HFFc6 (cell line): ENCODE results near the gene ATP6V1B1. TPM values are rescaled to one million over a fixed set of nuclear protein-coding genes. Genes with fewer than 3 reads are reported as not detected.
"Not testable (repeated sequence)": the region's sequence is repeated elsewhere in the genome, so short reads cannot be mapped to it uniquely, and the experiment has no call there.

Experiments
- DNase-seq: peaks from one replicate; pipeline ENCODE4 v3.0.0-alpha.2; 2018
- H3K27ac Mint-ChIP-seq: 2 replicates; pipeline ENCODE4 v1.8.0; 2020; ENCODE audit warnings: mild to moderate bottlenecking, mixed read lengths
- H3K27me3 Mint-ChIP-seq: 2 replicates; pipeline ENCODE4 v1.8.0; 2021; ENCODE audit warnings: mild to moderate bottlenecking, moderate library complexity, mixed read lengths; ENCODE audit not compliant: insufficient read depth
- H3K36me3 Mint-ChIP-seq: 2 replicates; pipeline ENCODE4 v1.8.0; 2021; ENCODE audit warnings: low read depth, mixed read lengths
- H3K4me1 Mint-ChIP-seq: 2 replicates; pipeline ENCODE4 v1.8.0; 2020; ENCODE audit warnings: low read depth, mixed read lengths
- H3K4me3 Mint-ChIP-seq: 2 replicates; pipeline ENCODE4 v1.8.0; 2020; ENCODE audit warnings: mild to moderate bottlenecking, moderate library complexity, mixed read lengths
- H3K9me3 Mint-ChIP-seq: 2 replicates; pipeline ENCODE4 v1.8.0; 2020; ENCODE audit warnings: mild to moderate bottlenecking, mixed read lengths
- total RNA-seq, 6 experiments: library from RNA; stranded (reverse); fragmentation: NEBNext Ultra II Directional; extraction: Animal tissue kit (Norgen Biotek cat#: 25700); gene quantifications; 2 replicates in 1 of 6; 3 replicates in 5 of 6; pipeline ENCODE4 v1.2.3, GENCODE V29; 2021
- TF ChIP-seq, protein P1 (sequence below): fragments of 200-600 bp; sonication (generic); IDR thresholded peaks from 2 replicates; pipeline ENCODE4 v1.5.0; 2021; ENCODE audit warnings: antibody characterized with exemption, mild to moderate bottlenecking

The ATP6V1B1 gene
- total RNA-seq, 6 experiments from 2014 or later: 0.22 to 0.66 (median 0.57) TPM; not detected in 3

DNA sequence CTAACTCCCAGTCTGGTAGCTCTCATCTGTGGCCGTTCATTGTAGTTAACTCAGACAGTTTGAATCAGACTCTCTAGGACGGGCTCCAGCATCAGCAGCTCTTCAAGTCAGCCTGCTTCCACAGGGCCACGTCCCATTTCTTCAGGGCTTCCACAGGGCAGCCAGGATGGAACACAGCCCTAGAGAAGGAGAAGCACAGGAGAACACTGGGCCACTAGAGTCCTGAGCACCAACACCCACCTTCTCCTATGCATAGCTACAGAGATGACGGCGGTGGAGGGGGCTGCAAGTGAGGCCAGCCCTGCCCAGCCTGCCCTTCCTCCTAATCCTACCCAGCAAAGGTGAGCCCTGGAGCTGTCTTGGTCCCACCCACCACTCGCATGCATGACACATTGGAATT lies 69.2 kb downstream of the ATP6V1B1 start:
- Mint-ChIP-seq H3K27me3 (peaks cover 12% of the 10 kb centered on the region), H3K27ac (no peak overlapping the region), H3K9me3 (no peaks in the 10 kb centered on the region), H3K36me3 (no peaks in the 10 kb centered on the region), H3K4me1 (peaks cover 15% of the 10 kb centered on the region), H3K4me3 (no peak overlapping the region)
- TF ChIP-seq, protein P1, sequence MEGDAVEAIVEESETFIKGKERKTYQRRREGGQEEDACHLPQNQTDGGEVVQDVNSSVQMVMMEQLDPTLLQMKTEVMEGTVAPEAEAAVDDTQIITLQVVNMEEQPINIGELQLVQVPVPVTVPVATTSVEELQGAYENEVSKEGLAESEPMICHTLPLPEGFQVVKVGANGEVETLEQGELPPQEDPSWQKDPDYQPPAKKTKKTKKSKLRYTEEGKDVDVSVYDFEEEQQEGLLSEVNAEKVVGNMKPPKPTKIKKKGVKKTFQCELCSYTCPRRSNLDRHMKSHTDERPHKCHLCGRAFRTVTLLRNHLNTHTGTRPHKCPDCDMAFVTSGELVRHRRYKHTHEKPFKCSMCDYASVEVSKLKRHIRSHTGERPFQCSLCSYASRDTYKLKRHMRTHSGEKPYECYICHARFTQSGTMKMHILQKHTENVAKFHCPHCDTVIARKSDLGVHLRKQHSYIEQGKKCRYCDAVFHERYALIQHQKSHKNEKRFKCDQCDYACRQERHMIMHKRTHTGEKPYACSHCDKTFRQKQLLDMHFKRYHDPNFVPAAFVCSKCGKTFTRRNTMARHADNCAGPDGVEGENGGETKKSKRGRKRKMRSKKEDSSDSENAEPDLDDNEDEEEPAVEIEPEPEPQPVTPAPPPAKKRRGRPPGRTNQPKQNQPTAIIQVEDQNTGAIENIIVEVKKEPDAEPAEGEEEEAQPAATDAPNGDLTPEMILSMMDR: no peak
- no peak for DNase-seq

DNA sequence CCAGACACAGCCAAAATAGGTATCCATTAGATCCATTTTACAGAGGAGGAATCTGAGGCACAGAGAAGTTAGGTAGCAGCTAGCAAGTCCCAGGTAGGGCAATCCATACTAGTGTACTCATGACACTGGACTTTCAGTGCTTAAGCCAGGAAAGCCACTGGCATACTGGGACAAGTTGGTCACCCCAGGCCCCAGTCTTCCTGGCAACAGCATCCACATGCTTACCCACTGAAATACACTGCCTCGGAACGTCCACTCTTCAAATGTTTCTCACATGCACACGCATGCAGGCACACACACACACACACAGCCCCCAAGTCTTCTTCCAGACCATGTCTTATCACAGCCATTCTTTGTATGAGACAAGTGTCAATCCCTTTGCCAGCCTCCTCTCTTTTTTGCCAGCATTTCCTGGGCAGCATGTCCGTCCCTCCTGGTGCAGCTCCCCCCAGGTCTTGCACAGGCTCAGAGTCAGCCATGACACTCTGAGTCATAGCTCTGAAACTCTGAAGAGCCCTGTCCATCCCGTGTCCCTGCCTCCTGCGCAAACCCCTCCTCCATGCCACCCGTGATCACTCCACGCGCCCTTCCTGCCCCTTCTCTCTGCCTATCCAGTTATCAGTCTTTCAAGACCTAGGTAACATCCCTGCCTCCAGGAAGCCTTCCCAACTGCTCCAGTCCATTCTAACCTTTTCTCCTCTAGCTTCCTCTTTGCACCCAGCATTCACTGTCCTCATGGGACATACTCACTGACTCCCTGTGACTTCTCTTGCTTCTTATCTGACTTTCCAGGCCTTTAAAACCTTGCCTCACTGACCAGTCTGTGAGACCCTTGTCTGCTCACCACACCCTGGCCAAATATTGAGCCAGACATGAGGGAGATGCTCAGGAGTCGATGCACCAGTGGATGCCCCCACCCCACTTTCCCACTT lies 69.8 kb downstream of the ATP6V1B1 start:
- no peaks in the 10 kb centered on the region for H3K36me3 Mint-ChIP-seq
- TF ChIP-seq, protein P1: no peak
- no peak for DNase-seq
- H3K4me1 Mint-ChIP-seq: peaks cover 15% of the 10 kb centered on the region
- H3K4me3 Mint-ChIP-seq: no peak overlapping the region
- no peak overlapping the region for H3K27ac Mint-ChIP-seq
- H3K27me3 Mint-ChIP-seq: peaks cover 16% of the 10 kb centered on the region
- H3K9me3 Mint-ChIP-seq: no peaks in the 10 kb centered on the region

DNA sequence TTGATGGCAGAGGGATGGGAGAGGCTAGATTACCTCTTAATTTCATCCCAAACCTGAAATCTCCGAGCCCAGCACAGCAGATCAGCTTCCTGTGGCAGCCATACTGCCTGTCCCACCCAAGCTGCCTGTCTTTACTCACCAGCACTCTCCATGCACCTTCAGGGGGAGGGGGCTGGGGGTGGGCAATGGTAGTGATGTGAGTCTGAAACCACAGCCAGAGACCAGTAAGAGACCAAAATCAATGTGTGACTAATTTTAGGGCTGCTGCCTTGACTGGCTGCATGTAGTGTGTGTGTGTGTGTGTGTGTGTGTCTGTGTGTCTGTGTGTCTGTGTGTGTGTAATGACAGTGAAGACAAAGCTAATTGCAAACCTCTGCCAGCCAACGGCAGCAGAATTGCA lies 70.6 kb downstream of the ATP6V1B1 start:
- no peaks in the 10 kb centered on the region for H3K36me3 Mint-ChIP-seq
- H3K27ac Mint-ChIP-seq: no peak overlapping the region
- no peak overlapping the region for H3K4me3 Mint-ChIP-seq
- H3K27me3 Mint-ChIP-seq: peaks cover 20% of the 10 kb centered on the region
- no peak for DNase-seq
- TF ChIP-seq, protein P1: no peak
- H3K4me1 Mint-ChIP-seq: peaks cover 8% of the 10 kb centered on the region; the same call in 1 of the 2 replicates
- H3K9me3 Mint-ChIP-seq: no peaks in the 10 kb centered on the region

DNA sequence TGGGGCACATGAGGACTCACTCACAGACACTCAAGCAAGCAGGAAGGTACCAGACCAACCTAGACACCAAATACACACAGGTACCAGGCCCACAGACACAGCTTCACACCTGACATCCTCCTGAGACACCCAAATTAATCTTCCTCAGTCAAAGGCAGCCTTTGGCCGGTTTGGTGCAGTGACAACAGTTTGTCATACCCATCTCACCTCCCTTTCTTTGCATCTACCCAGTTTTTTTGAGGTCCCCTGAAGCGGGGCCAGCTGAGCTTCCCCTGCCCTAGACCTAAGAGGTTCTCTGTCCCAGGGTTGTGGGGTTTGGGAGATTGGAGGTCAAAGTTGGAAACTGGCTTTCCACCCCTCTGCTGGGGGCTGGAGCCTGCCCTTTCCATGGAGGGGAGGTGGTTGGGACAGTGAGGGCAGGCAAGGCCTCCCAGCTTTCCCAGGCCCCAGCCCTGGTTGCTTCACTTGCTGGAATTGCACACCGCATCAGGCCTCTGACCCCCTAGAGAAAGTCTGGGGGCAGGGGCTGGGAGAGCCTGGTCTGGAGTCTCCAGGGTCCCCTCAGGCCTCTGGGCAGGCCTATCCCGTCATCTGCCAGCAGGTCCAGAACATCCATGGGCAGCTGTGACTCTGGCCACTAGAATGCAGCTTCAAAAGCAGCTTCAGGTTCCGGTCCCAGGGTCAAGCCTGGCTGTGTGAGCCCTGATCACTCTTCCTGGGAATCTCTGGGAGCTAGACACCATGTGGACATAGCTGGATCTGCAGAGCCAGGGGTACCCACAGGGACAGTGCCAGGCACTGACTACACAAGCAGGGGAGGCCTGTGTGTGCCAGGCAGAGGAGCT lies 71.5 kb downstream of the ATP6V1B1 start:
- Mint-ChIP-seq H3K27ac (no peak overlapping the region), H3K4me1 (peaks cover 8% of the 10 kb centered on the region; the same call in 1 of the 2 replicates), H3K27me3 (peaks cover 26% of the 10 kb centered on the region), H3K9me3 (no peaks in the 10 kb centered on the region), H3K36me3 (no peaks in the 10 kb centered on the region), H3K4me3 (no peak overlapping the region)
- TF ChIP-seq, protein P1: peak; percentile 34; the same call in 1 of the 2 replicates
- DNase-seq: no peak

DNA sequence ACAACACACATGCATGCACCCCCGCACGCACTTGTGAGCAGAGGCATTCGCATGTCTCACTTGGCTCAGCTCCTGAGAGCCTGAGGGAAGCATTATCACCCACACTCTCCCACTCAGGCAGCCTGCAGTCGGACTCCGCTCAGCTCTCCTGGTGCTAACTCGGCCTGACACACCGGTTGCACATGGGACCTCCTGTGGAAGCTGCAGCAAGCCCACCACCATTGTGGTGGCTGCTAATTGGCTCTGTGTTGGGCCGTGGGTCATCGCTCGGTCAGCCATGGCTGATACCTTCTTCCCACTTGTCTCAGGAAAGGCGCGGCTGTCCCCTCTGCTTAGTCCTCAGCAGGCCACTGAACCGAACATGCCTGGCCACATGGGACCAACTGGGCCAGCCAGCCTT lies 72.6 kb downstream of the ATP6V1B1 start:
- H3K27me3 Mint-ChIP-seq: peaks cover 26% of the 10 kb centered on the region
- H3K27ac Mint-ChIP-seq: no peak overlapping the region
- no peak overlapping the region for H3K4me3 Mint-ChIP-seq
- H3K36me3 Mint-ChIP-seq: no peaks in the 10 kb centered on the region
- no peak for DNase-seq
- H3K9me3 Mint-ChIP-seq: no peaks in the 10 kb centered on the region
- peaks cover 8% of the 10 kb centered on the region; the same call in 1 of the 2 replicates for H3K4me1 Mint-ChIP-seq
- TF ChIP-seq, protein P1: no peak

DNA sequence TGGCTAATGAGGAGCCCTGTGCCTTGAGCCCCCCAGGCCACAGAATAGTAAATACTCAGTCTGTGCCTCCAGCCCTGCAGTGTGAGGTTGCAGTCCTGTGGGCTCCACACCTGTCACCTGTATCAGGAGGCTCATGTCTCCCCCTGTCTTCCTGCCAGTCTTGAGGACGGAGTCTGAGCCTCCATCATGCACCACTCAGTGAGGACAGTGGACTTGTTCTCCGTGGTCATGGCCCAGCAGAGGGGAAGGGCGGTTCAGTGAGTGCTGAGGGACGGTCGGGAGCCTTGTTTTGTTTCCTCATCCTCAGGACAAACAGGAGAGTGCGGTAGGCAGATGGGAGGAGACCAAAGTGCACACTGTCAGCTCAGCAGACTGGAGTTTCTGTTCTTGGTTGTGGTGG lies 76.1 kb downstream of the ATP6V1B1 start:
- DNase-seq, H3K36me3 Mint-ChIP-seq, H3K27ac Mint-ChIP-seq, H3K4me3 Mint-ChIP-seq, H3K9me3 Mint-ChIP-seq, H3K4me1 Mint-ChIP-seq: not testable (repeated sequence)
- H3K27me3 Mint-ChIP-seq: peaks cover 14% of the 10 kb centered on the region
